ENCODE results near the gene PIP4K2A. TPM values are rescaled to one million over a fixed set of nuclear protein-coding genes. Genes with fewer than 3 reads are reported as not detected.

PIP4K2A gene
- total and polyA plus RNA-seq, 2 of the 13 experiments (the other 11 are each of a cell fraction or from before 2014, with no cell fraction given): 9.1 to 22.6 TPM

- Histone ChIP-seq H2AFZ (ENCODE audit: low read length) (no peak overlapping the region), H3K9me3 (ENCODE audit: low read length) (no peaks in the 10 kb centered on the region), H3K9ac (ENCODE audit: insufficient read depth, low read depth, low read length) (no peak overlapping the region), H3K36me3 (replicated peaks in 1 of 2; ENCODE audit: control insufficient read depth in 1 of 2, insufficient read depth in 2 of 2, low read length in 2 of 2) (no peaks in the 10 kb centered on the region), H3K79me2 (ENCODE audit: insufficient read depth, low read length) (peaks cover 38% of the 10 kb centered on the region), H3K4me1 (ENCODE audit: insufficient read depth, low read length) (peaks cover 71% of the 10 kb centered on the region), H3K4me3 (replicated peaks in 1 of 3; ENCODE audit: insufficient read depth in 1 of 3, low read depth in 2 of 3, low read length in 3 of 3) (no peak overlapping the region), H3K4me2 (ENCODE audit: low read depth, low read length) (peak overlapping the region; percentile 18; the same call in 1 of the 2 replicates), H3K27ac (ENCODE audit: extremely low read length, insufficient read depth, low read length) (no peak overlapping the region), H3K27me3 (ENCODE audit: control insufficient read depth in 1 of 2, insufficient read depth in 2 of 2, low read length in 2 of 2) (no peaks in the 10 kb centered on the region), H4K20me1 (ENCODE audit: insufficient read depth, low read length) (0 out of 2 replicates have a peak, but pooled peaks cover 3% of the 10 kb centered on the region)
- POLR2A ChIA-PET: no interaction called here
- no TSS peak for BruUV-seq (replicated peaks)
- no peak for FAIRE-seq
- WGBS (ENCODE audit: low lambda C conversion rate): 6% methylated on average over 1 of the region's 1 CpG
- DNase-seq (ENCODE audit: low spot score): peak; percentile 18
- ATAC-seq: no peak
- in situ Hi-C loops (cut with HindIII; ENCODE audit: extremely low pct_ligation_motif_present, low pct_unique_long_range_greater_than_20kb): no loop called here
- CTCF ChIA-PET (ENCODE audit: low intra/inter-chr PET ratio, low total read pairs): no interaction called here
- intact Hi-C loops (cut with micrococcal nuclease; ENCODE audit: unreplicated experiment): no loop called here
- TF ChIP-seq CEBPB (IDR thresholded peaks at IDR 0.05; ENCODE audit: borderline replicate concordance, low read depth, low read length): peak; percentile 76
- no peak for TF ChIP-seq POGZ (CRISPR knock-in tag; IDR thresholded peaks at IDR 0.05)
- TF ChIP-seq ZNF121 (CRISPR knock-in tag; IDR thresholded peaks at IDR 0.05): 0 out of 2 replicates have a peak, but pooled peaks have one; percentile 38
- TF ChIP-seq FOSL2 (CRISPR knock-in tag; IDR thresholded peaks at IDR 0.05): 0 out of 2 replicates have a peak, but pooled peaks have one; percentile 8
- TF ChIP-seq ZNF597 (CRISPR knock-in tag; IDR thresholded peaks at IDR 0.05): no peak
- peak; percentile 72 for TF ChIP-seq CEBPG (CRISPR knock-in tag; IDR thresholded peaks at IDR 0.05)
- no peak for TF ChIP-seq SOX13 (IDR thresholded peaks at IDR 0.05)
- 0 out of 4 replicates have a peak, but pooled peaks of 1 of the 2 experiments have one; percentile 8 for TF ChIP-seq SOX13 (CRISPR knock-in tag; conservative IDR thresholded peaks at IDR 0.05 in 1 of 2, IDR thresholded peaks at IDR 0.05 in 1 of 2)
- TF ChIP-seq ARID5B (CRISPR knock-in tag; IDR thresholded peaks at IDR 0.05): peak; percentile 13; the same call in 1 of the 2 replicates
- no peak for TF ChIP-seq ZMAT3 (CRISPR knock-in tag; conservative IDR thresholded peaks at IDR 0.05)
- TF ChIP-seq ZNF280B (CRISPR knock-in tag; IDR thresholded peaks at IDR 0.05; ENCODE audit: borderline replicate concordance): no peak
- TF ChIP-seq HNF4A (CRISPR knock-in tag; IDR thresholded peaks at IDR 0.05): peak; percentile 54
- TF ChIP-seq ELK4 (CRISPR knock-in tag; IDR thresholded peaks at IDR 0.05; ENCODE audit: borderline replicate concordance): no peak
- TF ChIP-seq NR2F6 (IDR thresholded peaks at IDR 0.05): no peak
- 0 out of 2 replicates have a peak, but pooled peaks have one; percentile 30 for TF ChIP-seq NR2F6 (CRISPR knock-in tag; IDR thresholded peaks at IDR 0.05)
- TF ChIP-seq RARA (CRISPR knock-in tag; IDR thresholded peaks at IDR 0.05): peak; percentile 34; the same call in 1 of the 2 replicates
- TF ChIP-seq ZNF792 (CRISPR knock-in tag; IDR thresholded peaks at IDR 0.05): no peak
- TF ChIP-seq ZGPAT (CRISPR knock-in tag; IDR thresholded peaks at IDR 0.05): no peak
Observed at GRCh38 chr10:22686347-22686746, 28.0 kb downstream of the PIP4K2A start.
